IMR-90 (cell line): ENCODE data around the gene TMEM247. TPM values are rescaled to one million over a fixed set of nuclear protein-coding genes. Genes with fewer than 3 reads are reported as not detected.

ENCODE experiments used
- ATAC-seq: fragments of 200-7000 bp; cut with Tn5 transposase; 2 replicates; pipeline ENCODE4 v1.9.1; 2020; ENCODE audit warnings: low read depth, mild to moderate bottlenecking, moderate library complexity
- BruUV-seq: library from RNA; stranded (reverse); fragments of 400-500 nt; replicated peaks from 2 replicates; lab custom pipeline; 2021; lab: Mats Ljungman, UMichigan
- CTCF ChIA-PET: fragments of 300-600 bp; formaldehyde crosslinking; extraction: SDS; loops from one replicate; lab custom pipeline; 2021; ENCODE audit warnings: antibody characterized with exemption; lab: Yijun Ruan, JAX
- POLR2A ChIA-PET: fragments of 300-600 bp; sonication (Branson Sonifier 250); formaldehyde crosslinking; loops from one replicate; lab custom pipeline; 2022; ENCODE audit warnings: antibody characterized with exemption; ENCODE audit not compliant: unreplicated experiment; lab: Charles Lee
- DNase-seq: peaks from one replicate; pipeline ENCODE4 v3.0.0; 2013
- H2AFZ ChIP-seq: replicated peaks from 2 replicates; pipeline ENCODE3; 2013; ENCODE audit warnings: low read length, mild to moderate bottlenecking; ENCODE audit not compliant: poor library complexity
- H2AK5ac ChIP-seq: 2 replicates; pipeline ENCODE4 v1.6.1; 2013; ENCODE audit warnings: low read depth, low read length, inconsistent platforms
- H2AK9ac ChIP-seq: replicated peaks from 2 replicates; pipeline ENCODE3; 2013; ENCODE audit warnings: mild to moderate bottlenecking, low read depth, low read length, moderate library complexity; ENCODE audit not compliant: poor library complexity
- H2BK120ac ChIP-seq: 2 replicates; pipeline ENCODE4 v1.6.1; 2013; ENCODE audit warnings: low read depth, low read length, inconsistent platforms
- H2BK15ac ChIP-seq: 3 replicates; pipeline ENCODE4 v1.6.1; 2013; ENCODE audit warnings: low read depth, low read length, inconsistent platforms
- H2BK20ac ChIP-seq: 2 replicates; pipeline ENCODE4 v1.6.1; 2013; ENCODE audit warnings: low read depth, mild to moderate bottlenecking, inconsistent platforms, low read length, moderate library complexity
- H2BK5ac ChIP-seq: 2 replicates; pipeline ENCODE4 v1.6.1; 2013; ENCODE audit warnings: mild to moderate bottlenecking, low read depth, low read length, inconsistent platforms; ENCODE audit not compliant: poor library complexity, severe bottlenecking
- H3K14ac ChIP-seq: replicated peaks from 2 replicates; pipeline ENCODE4 v1.6.1; 2013; ENCODE audit warnings: low read depth, low read length, inconsistent platforms
- H3K18ac ChIP-seq: 2 replicates; pipeline ENCODE4 v1.6.1; 2013; ENCODE audit warnings: low read depth, low read length, control low read depth
- H3K23ac ChIP-seq: 2 replicates; pipeline ENCODE4 v1.6.1; 2013; ENCODE audit warnings: low read depth, low read length, inconsistent platforms
- H3K27ac ChIP-seq: 2 replicates; pipeline ENCODE4 v1.5.1; 2013; ENCODE audit warnings: mild to moderate bottlenecking, control low read depth, low read length; ENCODE audit not compliant: insufficient read depth
- H3K27me3 ChIP-seq: 2 replicates; pipeline ENCODE4 v1.6.1; 2013; ENCODE audit warnings: low read length; ENCODE audit not compliant: control insufficient read depth, insufficient read depth
- H3K36me3 ChIP-seq: 2 replicates; pipeline ENCODE4 v1.6.1; 2013; ENCODE audit warnings: low read length, mixed read lengths; ENCODE audit not compliant: control insufficient read depth, insufficient read depth
- H3K4ac ChIP-seq: 2 replicates; pipeline ENCODE4 v1.6.1; 2013; ENCODE audit warnings: low read depth, low read length, inconsistent platforms
- H3K4me1 ChIP-seq: 2 replicates; pipeline ENCODE4 v1.6.1; 2013; ENCODE audit warnings: low read length, mixed read lengths; ENCODE audit not compliant: control insufficient read depth, insufficient read depth
- H3K4me2 ChIP-seq: 2 replicates; pipeline ENCODE4 v1.6.1; 2013; ENCODE audit warnings: low read depth, mild to moderate bottlenecking, control low read depth, low read length, moderate library complexity
- H3K4me3 ChIP-seq: 2 replicates; pipeline ENCODE4 v1.5.1; 2013; ENCODE audit warnings: low read depth, mild to moderate bottlenecking, control low read depth, low read length, moderate library complexity; ENCODE audit not compliant: insufficient read depth
- H3K56ac ChIP-seq: 2 replicates; pipeline ENCODE4 v1.6.1; 2013; ENCODE audit warnings: low read length, inconsistent platforms; ENCODE audit not compliant: insufficient read depth; ENCODE audit errors: extremely low read depth
- H3K79me1 ChIP-seq, 2 experiments: 2 replicates each; pipeline ENCODE4 v1.6.1; 2013; ENCODE audit warnings: low read length in 2 of 2, inconsistent platforms in 1 of 2, low read depth in 1 of 2
- H3K9ac ChIP-seq: 2 replicates; pipeline ENCODE4 v1.6.1; 2013; ENCODE audit warnings: low read depth, low read length, control low read depth
- H3K9me1 ChIP-seq: 2 replicates; pipeline ENCODE4 v1.6.1; 2013; ENCODE audit warnings: low read length, inconsistent platforms; ENCODE audit not compliant: insufficient read depth
- H3K9me3 ChIP-seq: 2 replicates; pipeline ENCODE4 v1.6.1; 2013; ENCODE audit warnings: low read length; ENCODE audit not compliant: control insufficient read depth, insufficient read depth
- H4K20me1 ChIP-seq: 2 replicates; pipeline ENCODE4 v1.6.1; 2013; ENCODE audit warnings: low read length, inconsistent platforms; ENCODE audit not compliant: insufficient read depth
- H4K5ac ChIP-seq: 2 replicates; pipeline ENCODE4 v1.6.1; 2013; ENCODE audit warnings: mild to moderate bottlenecking, low read depth, low read length, control low read depth
- H4K8ac ChIP-seq, 2 experiments: 2 replicates each; pipeline ENCODE4 v1.6.1; 2013; ENCODE audit warnings: low read depth in 2 of 2, low read length in 2 of 2, control low read depth in 1 of 2, inconsistent platforms in 1 of 2
- H4K91ac ChIP-seq: 2 replicates; pipeline ENCODE4 v1.6.1; 2013; ENCODE audit warnings: low read depth, low read length, inconsistent platforms; ENCODE audit not compliant: insufficient read depth
- BHLHE40 ChIP-seq: fragments of 150-350 bp; IDR thresholded peaks from 2 replicates; pipeline ENCODE4 v1.6.1; 2016; ENCODE audit warnings: mild to moderate bottlenecking, low read depth, low read length
- CEBPB ChIP-seq: IDR thresholded peaks from 2 replicates; pipeline ENCODE4 v1.6.1; 2012; ENCODE audit warnings: low read depth, low read length, improper control_type of control experiment
- CHD1 ChIP-seq: IDR thresholded peaks from 2 replicates; pipeline ENCODE4 v1.6.1; 2012; ENCODE audit warnings: low read depth, low read length, improper control_type of control experiment
- FOS ChIP-seq: fragments of 150-350 bp; IDR thresholded peaks from 2 replicates; pipeline ENCODE4 v1.6.1; 2016; ENCODE audit warnings: low read depth, low read length
- MAFK ChIP-seq: IDR thresholded peaks from 2 replicates; pipeline ENCODE4 v1.6.1; 2012; ENCODE audit warnings: low read depth, low read length, improper control_type of control experiment
- MAZ ChIP-seq: IDR thresholded peaks from 2 replicates; pipeline ENCODE4 v1.6.1; 2012; ENCODE audit warnings: low read depth, mild to moderate bottlenecking, low read length, improper control_type of control experiment, moderate library complexity, borderline replicate concordance
- MXI1 ChIP-seq: IDR thresholded peaks from 2 replicates; pipeline ENCODE4 v1.6.1; 2012; ENCODE audit warnings: low read depth, mild to moderate bottlenecking, low read length, moderate library complexity, borderline replicate concordance
- NFE2L2 ChIP-seq: fragments of 150-350 bp; IDR thresholded peaks from 2 replicates; pipeline ENCODE4 v1.6.1; 2016; ENCODE audit warnings: low read depth, mild to moderate bottlenecking, low read length
- POLR2A ChIP-seq: IDR thresholded peaks from 2 replicates; pipeline ENCODE4 v1.6.1; 2012; ENCODE audit warnings: mild to moderate bottlenecking, low read depth, low read length
- RAD21 ChIP-seq: IDR thresholded peaks from 2 replicates; pipeline ENCODE4 v1.6.1; 2012; ENCODE audit warnings: low read length, improper control_type of control experiment
- RCOR1 ChIP-seq: IDR thresholded peaks from 2 replicates; pipeline ENCODE4 v1.6.1; 2012; ENCODE audit warnings: mild to moderate bottlenecking, low read length, improper control_type of control experiment; ENCODE audit not compliant: insufficient replicate concordance
- RFX5 ChIP-seq: IDR thresholded peaks from 2 replicates; pipeline ENCODE4 v1.8.0; 2012; ENCODE audit warnings: low read depth, mild to moderate bottlenecking, low read length, moderate library complexity
- SMC3 ChIP-seq: fragments of 150-350 bp; IDR thresholded peaks from 2 replicates; pipeline ENCODE4 v1.6.1; 2016; ENCODE audit warnings: low read depth, mild to moderate bottlenecking, antibody characterized with exemption, low read length, moderate library complexity
- WGBS, 2 experiments: methylation state at CpG; one replicate each; pipeline versions ENCODE4 v1.1.5 to v1.1.7; 2013; ENCODE audit warnings: missing lambda C conversion rate in 2 of 2; ENCODE audit not compliant: insufficient read length in 1 of 2; ENCODE audit errors: extremely low coverage in 2 of 2; 5-methylcytosine and 5-hydroxymethylcytosine counted together
- dilution Hi-C: fragments of 300-500 bp; cut with HindIII; formaldehyde crosslinking; loops from one replicate; pipeline ENCODE4 v1.14.3; 2018; ENCODE audit warnings: low sequenced_read_pairs; ENCODE audit not compliant: unreplicated experiment
- in situ Hi-C: fragments of 300-500 bp; cut with MboI; formaldehyde crosslinking; loops from 3 replicates; pipeline ENCODE4 v1.14.3; 2019; ENCODE audit warnings: low sequenced_read_pairs, inconsistent platforms, mixed read lengths
- intact Hi-C: fragments of 100-400 bp; cut with micrococcal nuclease; formaldehyde crosslinking; loops from 2 replicates; pipeline ENCODE4 v1.10.0; 2022
- polyA plus RNA-seq, 3 experiments: library from polyadenylated mRNA; depleted of rRNA; stranded (reverse); fragments of >200 nt; gene quantifications; 2 replicates each; pipeline ENCODE4 v1.2.3, GENCODE V29; 2012; ENCODE audit warnings: low replicate concordance in 1 of 3
- total RNA-seq: library from RNA; depleted of rRNA; stranded (reverse); fragments of >200 nt; gene quantifications from 2 replicates; pipeline ENCODE4 v1.2.3, GENCODE V29; 2012
- TF ChIP-seq, protein P1 (sequence below): fragments of 150-350 bp; IDR thresholded peaks from 2 replicates; pipeline ENCODE4 v1.6.1; 2017; ENCODE audit warnings: mild to moderate bottlenecking, antibody characterized with exemption, low read length, low read depth
- TF ChIP-seq, protein P2 (sequence below): conservative IDR thresholded peaks from 2 replicates; pipeline ENCODE4 v1.5.1; 2012; ENCODE audit warnings: mild to moderate bottlenecking, low read depth, low read length, improper control_type of control experiment
- TF ChIP-seq, protein P3 (sequence below): fragments of 150-350 bp; IDR thresholded peaks from 2 replicates; pipeline ENCODE4 v1.6.1; 2016; ENCODE audit warnings: low read depth, mild to moderate bottlenecking, low read length, moderate library complexity, borderline replicate concordance

TMEM247 gene
- total and polyA plus RNA-seq, 2 of the 4 experiments (the other 2 are of a cell fraction) = not detected

DNA sequence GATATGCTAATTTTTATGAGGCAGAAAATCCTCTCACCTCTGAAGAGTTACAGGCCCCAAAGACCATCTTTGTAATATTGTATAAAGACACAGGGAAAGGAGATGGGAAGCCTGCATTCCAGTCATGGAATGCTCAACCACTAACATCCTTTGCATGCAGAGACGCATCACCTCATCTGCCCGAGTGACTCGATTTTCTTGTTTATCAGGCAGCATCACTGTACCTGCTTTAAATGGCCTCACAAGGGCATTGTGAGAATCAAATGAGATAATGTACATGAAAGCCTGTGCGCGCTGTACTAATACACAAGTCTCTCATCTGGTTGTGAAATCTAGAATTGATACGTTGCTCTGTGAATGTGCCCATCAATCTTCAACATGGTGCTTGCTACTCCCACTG lies 10.2 kb upstream of the TMEM247 start:
- in situ Hi-C loops = loop anchor here (5.0 kb wide), 1 partner anchor 138 kb away; no protein-coding TSS in a partner anchor
- Histone ChIP-seq H3K9me3 (no peaks in the 10 kb centered on the region), H2BK5ac (no peak overlapping the region), H3K4me2 (no peak overlapping the region), H2BK120ac (no peak overlapping the region), H3K27ac (no peak overlapping the region), H3K36me3 (no peaks in the 10 kb centered on the region), H4K91ac (no peak overlapping the region), H2AK9ac (no peak overlapping the region), H2AK5ac (peak overlapping the region; percentile 59; the same call in 1 of the 2 replicates), H2BK15ac (0 out of 3 replicates have a peak overlapping the region, but pooled peaks have one; percentile 28), H4K5ac (no peak overlapping the region), H4K8ac (0 out of 4 replicates have a peak overlapping the region, but pooled peaks of 1 of the 2 experiments have one; percentile 14), H3K4me3 (no peak overlapping the region), H4K20me1 (no peaks in the 10 kb centered on the region), H3K4me1 (no peaks in the 10 kb centered on the region), H3K23ac (no peak overlapping the region; the same call in 1 of the 2 replicates), H3K79me1 (no peaks in the 10 kb centered on the region), H3K27me3 (no peaks in the 10 kb centered on the region), H3K18ac (no peak overlapping the region), H3K14ac (0 out of 2 replicates have a peak overlapping the region, but pooled peaks have one; percentile 10), H3K56ac (no peak overlapping the region), H3K9ac (no peak overlapping the region), H3K4ac (peak overlapping the region; percentile 25), H2AFZ (no peak overlapping the region), H2BK20ac (peak overlapping the region; percentile 64; the same call in 1 of the 2 replicates), H3K9me1 (peaks cover 5% of the 10 kb centered on the region)
- no TSS peak for BruUV-seq
- dilution Hi-C loops = no loop called here
- ATAC-seq (no peak), DNase-seq (peak; percentile 48)
- CTCF ChIA-PET = no interaction called here
- no CpG with 5 or more reads among the region's 6 CpGs for WGBS, 2 experiments
- no peak for TF ChIP-seq SMC3
- TF ChIP-seq RCOR1 = no peak
- TF ChIP-seq, protein P1, sequence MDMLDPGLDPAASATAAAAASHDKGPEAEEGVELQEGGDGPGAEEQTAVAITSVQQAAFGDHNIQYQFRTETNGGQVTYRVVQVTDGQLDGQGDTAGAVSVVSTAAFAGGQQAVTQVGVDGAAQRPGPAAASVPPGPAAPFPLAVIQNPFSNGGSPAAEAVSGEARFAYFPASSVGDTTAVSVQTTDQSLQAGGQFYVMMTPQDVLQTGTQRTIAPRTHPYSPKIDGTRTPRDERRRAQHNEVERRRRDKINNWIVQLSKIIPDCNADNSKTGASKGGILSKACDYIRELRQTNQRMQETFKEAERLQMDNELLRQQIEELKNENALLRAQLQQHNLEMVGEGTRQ = no peak
- TF ChIP-seq FOS = no peak
- TF ChIP-seq POLR2A = no peak
- TF ChIP-seq BHLHE40 = no peak
- no peak for TF ChIP-seq NFE2L2
- TF ChIP-seq, protein P2, sequence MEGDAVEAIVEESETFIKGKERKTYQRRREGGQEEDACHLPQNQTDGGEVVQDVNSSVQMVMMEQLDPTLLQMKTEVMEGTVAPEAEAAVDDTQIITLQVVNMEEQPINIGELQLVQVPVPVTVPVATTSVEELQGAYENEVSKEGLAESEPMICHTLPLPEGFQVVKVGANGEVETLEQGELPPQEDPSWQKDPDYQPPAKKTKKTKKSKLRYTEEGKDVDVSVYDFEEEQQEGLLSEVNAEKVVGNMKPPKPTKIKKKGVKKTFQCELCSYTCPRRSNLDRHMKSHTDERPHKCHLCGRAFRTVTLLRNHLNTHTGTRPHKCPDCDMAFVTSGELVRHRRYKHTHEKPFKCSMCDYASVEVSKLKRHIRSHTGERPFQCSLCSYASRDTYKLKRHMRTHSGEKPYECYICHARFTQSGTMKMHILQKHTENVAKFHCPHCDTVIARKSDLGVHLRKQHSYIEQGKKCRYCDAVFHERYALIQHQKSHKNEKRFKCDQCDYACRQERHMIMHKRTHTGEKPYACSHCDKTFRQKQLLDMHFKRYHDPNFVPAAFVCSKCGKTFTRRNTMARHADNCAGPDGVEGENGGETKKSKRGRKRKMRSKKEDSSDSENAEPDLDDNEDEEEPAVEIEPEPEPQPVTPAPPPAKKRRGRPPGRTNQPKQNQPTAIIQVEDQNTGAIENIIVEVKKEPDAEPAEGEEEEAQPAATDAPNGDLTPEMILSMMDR = no peak
- TF ChIP-seq, protein P3, sequence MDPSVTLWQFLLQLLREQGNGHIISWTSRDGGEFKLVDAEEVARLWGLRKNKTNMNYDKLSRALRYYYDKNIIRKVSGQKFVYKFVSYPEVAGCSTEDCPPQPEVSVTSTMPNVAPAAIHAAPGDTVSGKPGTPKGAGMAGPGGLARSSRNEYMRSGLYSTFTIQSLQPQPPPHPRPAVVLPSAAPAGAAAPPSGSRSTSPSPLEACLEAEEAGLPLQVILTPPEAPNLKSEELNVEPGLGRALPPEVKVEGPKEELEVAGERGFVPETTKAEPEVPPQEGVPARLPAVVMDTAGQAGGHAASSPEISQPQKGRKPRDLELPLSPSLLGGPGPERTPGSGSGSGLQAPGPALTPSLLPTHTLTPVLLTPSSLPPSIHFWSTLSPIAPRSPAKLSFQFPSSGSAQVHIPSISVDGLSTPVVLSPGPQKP = no peak
- no peak for TF ChIP-seq MXI1
- TF ChIP-seq MAZ = no peak
- no peak for TF ChIP-seq MAFK
- no peak for TF ChIP-seq RAD21
- no peak for TF ChIP-seq CEBPB
- TF ChIP-seq CHD1 = no peak
- TF ChIP-seq RFX5 = no peak
- POLR2A ChIA-PET = no interaction called here
- intact Hi-C loops = no loop called here
